ENCODE measurements around the gene EXOC3L1. TPM values are rescaled to one million over a fixed set of nuclear protein-coding genes. Genes with fewer than 3 reads are reported as not detected.

The EXOC3L1 gene
- total RNA-seq, 1 donor from 2014 or later = 0.45 TPM

- H3K4me2 ChIP-seq (ENCODE audit: low read length) = no peak overlapping the region
- H3K27ac Mint-ChIP-seq (ENCODE audit: unreplicated experiment) = peak overlapping the region; percentile 75
- H3K36me3 ChIP-seq (ENCODE audit: insufficient read depth, low read length) = peaks cover 42% of the 10 kb centered on the region
- DNase-seq (ENCODE audit: low read depth) (no peak), FAIRE-seq (no peak)
- peaks cover 16% of the 10 kb centered on the region for H4K20me1 ChIP-seq (ENCODE audit: insufficient read depth, low read length)
- no peak overlapping the region for H3K4me3 Mint-ChIP-seq (ENCODE audit: unreplicated experiment)
- H3K79me2 ChIP-seq (ENCODE audit: insufficient read depth, low read length) = peaks cover 25% of the 10 kb centered on the region
- H3K27ac ChIP-seq (ENCODE audit: low read depth, low read length) = no peak overlapping the region
- no peaks in the 10 kb centered on the region for H3K9me3 ChIP-seq (ENCODE audit: insufficient read depth, low read depth, low read length)
- no peaks in the 10 kb centered on the region for H3K27me3 ChIP-seq (ENCODE audit: insufficient read depth, low read length)
- peaks cover 7% of the 10 kb centered on the region for H3K4me1 Mint-ChIP-seq (ENCODE audit: low read depth, unreplicated experiment)
- H3K36me3 Mint-ChIP-seq (ENCODE audit: low read depth, unreplicated experiment) = peaks cover 33% of the 10 kb centered on the region
- TF ChIP-seq EZH2 (IDR thresholded peaks at IDR 0.05; ENCODE audit: insufficient read depth, low read length) = no peak
- no peak for TF ChIP-seq CTCF (IDR thresholded peaks at IDR 0.05; ENCODE audit: insufficient read depth, low read depth, low read length)
- H3K4me3 ChIP-seq (ENCODE audit: insufficient read depth, low read depth, low read length) = no peak overlapping the region
- H3K4me1 ChIP-seq (ENCODE audit: insufficient read depth, low read length) = no peaks in the 10 kb centered on the region
- no peak overlapping the region for H2AFZ ChIP-seq (ENCODE audit: low read depth, low read length)
- no peaks in the 10 kb centered on the region for H3K27me3 Mint-ChIP-seq (ENCODE audit: low read depth, unreplicated experiment)
- no peaks in the 10 kb centered on the region for H3K9me3 Mint-ChIP-seq (ENCODE audit: unreplicated experiment)
- H3K9ac ChIP-seq (ENCODE audit: low read length) = no peak overlapping the region
Measured at GRCh38 chr16:67234180-67234597, 44.3 kb upstream of the EXOC3L1 start.

DNA sequence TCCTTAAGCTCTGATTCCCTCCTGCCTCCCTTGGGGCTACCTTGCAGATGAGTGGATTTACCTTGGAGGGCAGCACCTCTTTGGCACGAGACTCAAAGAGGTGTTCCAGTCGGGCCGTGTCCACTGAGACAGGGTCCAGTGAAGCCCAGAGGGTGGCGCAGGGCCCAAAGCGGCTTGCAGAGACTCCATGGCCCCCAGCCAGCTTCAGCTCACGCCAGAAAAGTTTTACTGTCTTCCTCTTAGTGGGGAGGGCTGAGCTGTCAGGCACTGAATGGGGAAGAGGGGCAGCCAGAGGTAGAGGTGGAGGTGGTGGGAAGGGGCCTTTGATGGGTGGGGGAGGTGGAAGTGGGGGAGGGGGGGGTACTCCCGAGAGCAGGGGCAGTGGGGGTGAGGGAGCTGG is 43.7 kb upstream of the EXOC3L1 start:
- H3K9me3 Mint-ChIP-seq (ENCODE audit: unreplicated experiment) = no peaks in the 10 kb centered on the region
- H3K27ac Mint-ChIP-seq (ENCODE audit: unreplicated experiment) = no peak overlapping the region
- Histone ChIP-seq H2AFZ (ENCODE audit: low read depth, low read length) (no peak overlapping the region), H3K4me1 (ENCODE audit: insufficient read depth, low read length) (no peaks in the 10 kb centered on the region), H3K27ac (ENCODE audit: low read depth, low read length) (no peak overlapping the region), H3K4me3 (ENCODE audit: insufficient read depth, low read depth, low read length) (no peak overlapping the region), H3K27me3 (ENCODE audit: insufficient read depth, low read length) (no peaks in the 10 kb centered on the region), H4K20me1 (ENCODE audit: insufficient read depth, low read length) (peaks cover 21% of the 10 kb centered on the region), H3K79me2 (ENCODE audit: insufficient read depth, low read length) (peaks cover 26% of the 10 kb centered on the region), H3K9me3 (ENCODE audit: insufficient read depth, low read depth, low read length) (no peaks in the 10 kb centered on the region), H3K36me3 (ENCODE audit: insufficient read depth, low read length) (peaks cover 44% of the 10 kb centered on the region), H3K9ac (ENCODE audit: low read length) (no peak overlapping the region), H3K4me2 (ENCODE audit: low read length) (no peak overlapping the region)
- H3K27me3 Mint-ChIP-seq (ENCODE audit: low read depth, unreplicated experiment) = no peaks in the 10 kb centered on the region
- no peak overlapping the region for H3K4me3 Mint-ChIP-seq (ENCODE audit: unreplicated experiment)
- TF ChIP-seq CTCF (IDR thresholded peaks at IDR 0.05; ENCODE audit: insufficient read depth, low read depth, low read length) (no peak), EZH2 (IDR thresholded peaks at IDR 0.05; ENCODE audit: insufficient read depth, low read length) (no peak)
- peaks cover 31% of the 10 kb centered on the region for H3K36me3 Mint-ChIP-seq (ENCODE audit: low read depth, unreplicated experiment)
- no peak for DNase-seq (ENCODE audit: low read depth)
- H3K4me1 Mint-ChIP-seq (ENCODE audit: low read depth, unreplicated experiment) = peaks cover 7% of the 10 kb centered on the region
- FAIRE-seq = no peak

GRCh38 chr16:67230809-67231660 is 41.1 kb upstream of the EXOC3L1 start:
- H3K79me2 ChIP-seq (ENCODE audit: insufficient read depth, low read length) = peaks cover 47% of the 10 kb centered on the region
- H2AFZ ChIP-seq (ENCODE audit: low read depth, low read length) = no peak overlapping the region
- Mint-ChIP-seq H3K4me1 (ENCODE audit: low read depth, unreplicated experiment) (peaks cover 4% of the 10 kb centered on the region), H3K9me3 (ENCODE audit: unreplicated experiment) (no peaks in the 10 kb centered on the region), H3K4me3 (ENCODE audit: unreplicated experiment) (no peak overlapping the region), H3K27me3 (ENCODE audit: low read depth, unreplicated experiment) (no peaks in the 10 kb centered on the region), H3K27ac (ENCODE audit: unreplicated experiment) (peak overlapping the region; percentile 41), H3K36me3 (ENCODE audit: low read depth, unreplicated experiment) (peaks cover 12% of the 10 kb centered on the region)
- peaks cover 31% of the 10 kb centered on the region for H4K20me1 ChIP-seq (ENCODE audit: insufficient read depth, low read length)
- no peaks in the 10 kb centered on the region for H3K9me3 ChIP-seq (ENCODE audit: insufficient read depth, low read depth, low read length)
- H3K9ac ChIP-seq (ENCODE audit: low read length) = no peak overlapping the region
- TF ChIP-seq EZH2 (IDR thresholded peaks at IDR 0.05; ENCODE audit: insufficient read depth, low read length) (no peak), CTCF (IDR thresholded peaks at IDR 0.05; ENCODE audit: insufficient read depth, low read depth, low read length) (no peak)
- H3K27ac ChIP-seq (ENCODE audit: low read depth, low read length) = no peak overlapping the region
- no peaks in the 10 kb centered on the region for H3K27me3 ChIP-seq (ENCODE audit: insufficient read depth, low read length)
- DNase-seq (ENCODE audit: low read depth) = no peak
- H3K4me1 ChIP-seq (ENCODE audit: insufficient read depth, low read length) = peaks cover 17% of the 10 kb centered on the region
- H3K36me3 ChIP-seq (ENCODE audit: insufficient read depth, low read length) = peaks cover 36% of the 10 kb centered on the region
- H3K4me2 ChIP-seq (ENCODE audit: low read length) = no peak overlapping the region
- no peak overlapping the region for H3K4me3 ChIP-seq (ENCODE audit: insufficient read depth, low read depth, low read length)
- FAIRE-seq = no peak

Data from astrocyte (in vitro differentiated cells and primary cell).